Psoas muscle (tissue), 8 donors: ENCODE data around the gene COPE. TPM values are rescaled to one million over a fixed set of nuclear protein-coding genes. Genes with fewer than 3 reads are reported as not detected.

ENCODE experiments used
- ATAC-seq, 4 donors: fragments of 200-7000 bp; cut with Tn5 transposase; one replicate each; pipeline ENCODE4 v1.9.1; 2020; ENCODE audit warnings: moderate library complexity in 3 of 4, mild to moderate bottlenecking in 2 of 4
- DNase-seq, 2 donors: peaks; one replicate each; pipeline ENCODE4 v3.0.0-alpha.2; 2020
- H3K27ac ChIP-seq: fragments of 200-600 bp; one replicate; pipeline ENCODE4 v1.8.0; 2022
- H3K27me3 ChIP-seq, 3 donors: fragments of 200-600 bp in 1 of 3; one replicate each; pipeline versions ENCODE4 v1.6.1 to v1.8.0; 2013 to 2022; ENCODE audit warnings: low read length in 2 of 3, mild to moderate bottlenecking in 2 of 3, moderate library complexity in 1 of 3; ENCODE audit not compliant: insufficient read depth in 3 of 3
- H3K36me3 ChIP-seq, 2 donors: fragments of 200-600 bp in 1 of 2; one replicate each; pipeline versions ENCODE4 v1.6.1 to v1.8.0; 2013 to 2022; ENCODE audit warnings: low read depth in 1 of 2, mild to moderate bottlenecking in 1 of 2, moderate library complexity in 1 of 2; ENCODE audit not compliant: insufficient read depth in 1 of 2
- H3K4me1 ChIP-seq: fragments of 200-600 bp; one replicate; pipeline ENCODE4 v1.8.0; 2022
- H3K4me3 ChIP-seq: fragments of 200-600 bp; one replicate; pipeline ENCODE4 v1.8.0; 2022; ENCODE audit warnings: mild to moderate bottlenecking
- H3K9me3 ChIP-seq: fragments of 200-600 bp; one replicate; pipeline ENCODE4 v1.8.0; 2022
- WGBS, 3 donors: extraction: QIAGEN DNeasy Blood & Tissue Kit; methylation state at CpG; one replicate each; pipeline versions ENCODE4 v1.1.6 to v1.1.7; 2013; 5-methylcytosine and 5-hydroxymethylcytosine counted together
- intact Hi-C, 2 donors: fragments of 100-400 bp; cut with DNase I; formaldehyde crosslinking; loops; one replicate each; pipeline versions ENCODE4 v1.11.0 to v1.14.2; 2022
- polyA plus RNA-seq, 3 donors: library from polyadenylated mRNA; stranded (reverse); fragments of 200-250 nt; gene quantifications; one replicate each; pipeline ENCODE4 v1.2.3, GENCODE V29; 2013
- total RNA-seq, 4 donors: library from RNA; stranded (reverse); fragmentation: NEBNext Ultra II Directional in 2 of 4; extraction: Animal tissue kit (Norgen Biotek cat#: 25700) in 2 of 4; gene quantifications; one replicate each; pipeline versions ENCODE4 v1.2.1 to v1.2.4, GENCODE V29; 2021 to 2023
- TF ChIP-seq, protein P1 (sequence below): fragments of 200-600 bp; IDR thresholded peaks from one replicate; pipeline ENCODE4 v1.8.0; 2022; ENCODE audit warnings: antibody characterized with exemption
- donor health status: healthy with polysubstance abuse.
- donor health status: DM: no; HTN: no; CAD: no; lungs with moderate emphysema.
- donor health status: Bipolar disorder and iron deficiency.
- donor health status: healthy.
- donor health status: DM: yes; HTN: yes; CAD: no.
- donor health status: DM: no; HTN: no; CAD: no.
- donor health status: DM: no; HTN: no; CAD: no.
- donor health status: DM: yes; HTN: yes; CAD: no.

The COPE gene
- total and polyA plus RNA-seq, 7 donors, result 91.5 to 173 (median 110) TPM

DNA sequence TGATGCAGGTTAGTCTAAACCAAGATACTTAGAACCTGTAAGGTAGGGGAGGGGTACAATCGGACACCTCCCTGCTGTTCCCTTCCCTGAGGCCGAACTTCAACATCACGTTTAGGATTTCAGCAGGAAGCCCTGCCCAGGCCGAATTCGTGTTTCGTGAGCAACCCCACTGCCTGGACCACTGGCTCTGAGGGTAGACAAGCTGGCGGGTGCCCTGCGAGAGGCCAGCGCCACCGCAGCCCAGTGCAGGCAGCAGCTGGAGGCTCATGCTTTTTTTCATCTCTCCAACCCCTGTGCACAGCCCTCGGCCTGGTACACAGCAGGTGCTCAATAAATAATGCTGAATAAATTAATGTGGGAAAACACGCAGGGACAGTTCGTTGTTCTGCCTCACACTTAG, 14.1 kb upstream of the COPE start:
- Histone ChIP-seq H3K4me3 (no peak overlapping the region), H3K36me3 (peaks cover under 1 to 90% of the 10 kb centered on the region in 2 donors), H3K4me1 (no peaks in the 10 kb centered on the region), H3K9me3 (no peaks in the 10 kb centered on the region), H3K27me3 (no peaks in the 10 kb centered on the region), H3K27ac (no peak overlapping the region)
- 89 to 90% (median 90%) methylated on average over 13 of the region's 13 CpGs for WGBS, 3 donors
- ATAC-seq (no peak), DNase-seq (no peak)
- TF ChIP-seq, protein P1, sequence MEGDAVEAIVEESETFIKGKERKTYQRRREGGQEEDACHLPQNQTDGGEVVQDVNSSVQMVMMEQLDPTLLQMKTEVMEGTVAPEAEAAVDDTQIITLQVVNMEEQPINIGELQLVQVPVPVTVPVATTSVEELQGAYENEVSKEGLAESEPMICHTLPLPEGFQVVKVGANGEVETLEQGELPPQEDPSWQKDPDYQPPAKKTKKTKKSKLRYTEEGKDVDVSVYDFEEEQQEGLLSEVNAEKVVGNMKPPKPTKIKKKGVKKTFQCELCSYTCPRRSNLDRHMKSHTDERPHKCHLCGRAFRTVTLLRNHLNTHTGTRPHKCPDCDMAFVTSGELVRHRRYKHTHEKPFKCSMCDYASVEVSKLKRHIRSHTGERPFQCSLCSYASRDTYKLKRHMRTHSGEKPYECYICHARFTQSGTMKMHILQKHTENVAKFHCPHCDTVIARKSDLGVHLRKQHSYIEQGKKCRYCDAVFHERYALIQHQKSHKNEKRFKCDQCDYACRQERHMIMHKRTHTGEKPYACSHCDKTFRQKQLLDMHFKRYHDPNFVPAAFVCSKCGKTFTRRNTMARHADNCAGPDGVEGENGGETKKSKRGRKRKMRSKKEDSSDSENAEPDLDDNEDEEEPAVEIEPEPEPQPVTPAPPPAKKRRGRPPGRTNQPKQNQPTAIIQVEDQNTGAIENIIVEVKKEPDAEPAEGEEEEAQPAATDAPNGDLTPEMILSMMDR, result no peak
- intact Hi-C loops, result no loop called here

DNA sequence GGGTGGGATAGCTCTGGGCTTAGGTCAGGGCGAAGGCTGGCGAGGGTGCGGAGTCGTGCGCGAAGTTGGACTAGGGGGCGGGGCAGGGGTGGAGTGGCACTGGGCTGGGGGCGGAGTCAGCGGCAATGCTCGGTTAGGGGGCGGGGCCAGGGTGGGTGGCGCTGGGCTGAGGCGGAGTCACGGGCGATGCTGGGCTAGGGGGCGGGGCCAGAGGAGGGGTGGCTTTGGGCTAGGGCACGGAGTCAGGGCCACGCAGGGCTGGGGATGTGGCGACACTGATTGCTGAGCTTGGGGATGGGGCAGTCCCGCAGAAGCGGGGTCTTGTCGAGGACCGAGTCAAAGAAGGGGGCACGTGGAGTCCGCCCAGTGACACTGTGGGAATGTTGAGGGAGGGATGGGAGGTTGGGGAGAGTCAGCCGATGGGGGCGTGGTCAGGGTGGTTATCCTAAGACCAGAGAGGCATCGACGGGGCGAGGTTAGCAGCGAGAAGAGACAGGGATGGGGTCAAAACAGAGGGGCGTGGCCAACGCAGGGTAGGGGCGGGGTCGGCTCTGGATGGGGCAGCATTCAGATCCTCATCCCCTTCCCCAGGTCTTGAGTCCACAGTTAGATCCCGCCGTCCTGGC, 13.1 kb upstream of the COPE start:
- intact Hi-C loops, result no loop called here
- ATAC-seq (peak; percentile 81 to 92 (median 87)), DNase-seq (peak; percentile 81 to 91)
- H3K4me1 ChIP-seq, result no peaks in the 10 kb centered on the region
- TF ChIP-seq, protein P1, result no peak
- H3K36me3 ChIP-seq, result peaks cover 4 to 90% of the 10 kb centered on the region in 2 donors
- no peak overlapping the region for H3K4me3 ChIP-seq
- H3K9me3 ChIP-seq, result no peaks in the 10 kb centered on the region
- H3K27ac ChIP-seq, result no peak overlapping the region
- 51 to 59% (median 56%) methylated on average over 32 to 37 of the region's 37 CpGs for WGBS, 3 donors
- no peaks in the 10 kb centered on the region for H3K27me3 ChIP-seq

DNA sequence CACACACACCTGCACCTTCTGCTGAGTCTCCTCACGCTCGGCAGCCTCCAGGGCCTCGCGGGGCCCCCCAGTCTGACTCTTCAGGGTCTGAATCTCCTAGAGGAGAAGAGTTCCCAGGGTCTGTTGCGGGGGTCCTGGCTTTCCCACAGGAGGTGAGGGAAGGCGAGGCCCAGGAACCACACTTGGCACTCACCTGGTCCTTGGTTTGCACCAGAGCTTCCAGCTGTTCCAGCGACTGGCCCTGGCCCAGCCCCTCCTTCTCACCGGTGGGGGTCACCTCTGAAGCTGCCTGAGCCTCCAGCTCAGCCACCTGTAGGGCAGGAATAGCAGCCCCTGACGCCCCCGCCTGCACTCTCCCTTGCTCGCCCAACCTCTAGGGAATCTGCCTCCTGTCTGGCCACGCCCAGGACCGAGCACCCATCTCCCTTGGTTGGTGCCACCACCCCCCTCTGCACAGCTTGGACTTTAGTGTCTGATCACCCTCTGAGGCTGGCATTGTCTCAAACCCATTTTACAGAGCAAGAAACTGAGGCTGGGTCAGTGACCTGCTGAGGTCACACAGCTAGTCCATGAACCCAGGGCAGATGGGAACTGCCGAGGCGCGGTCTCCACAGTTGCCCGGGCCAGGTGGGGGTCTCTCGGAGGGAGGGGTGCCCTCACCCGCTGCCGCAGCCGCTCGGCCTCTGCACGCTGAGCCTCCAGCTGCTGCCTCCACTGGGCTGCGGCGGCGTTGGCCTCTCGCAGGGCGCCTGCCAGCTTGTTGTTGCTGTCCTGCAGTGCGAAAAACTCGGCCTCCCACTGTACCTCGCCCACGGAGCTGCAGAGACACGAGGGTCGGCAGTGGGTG, 12.4 kb upstream of the COPE start:
- Histone ChIP-seq H3K9me3 (no peaks in the 10 kb centered on the region), H3K4me1 (no peaks in the 10 kb centered on the region), H3K36me3 (peaks cover 4 to 90% of the 10 kb centered on the region in 2 donors), H3K27me3 (no peaks in the 10 kb centered on the region), H3K27ac (no peak overlapping the region), H3K4me3 (no peak overlapping the region)
- WGBS, 3 donors, result 85 to 87% (median 87%) methylated on average over 34 of the region's 34 CpGs
- DNase-seq (no peak), ATAC-seq (no peak)
- TF ChIP-seq, protein P1, result no peak
- intact Hi-C loops, result no loop called here

DNA sequence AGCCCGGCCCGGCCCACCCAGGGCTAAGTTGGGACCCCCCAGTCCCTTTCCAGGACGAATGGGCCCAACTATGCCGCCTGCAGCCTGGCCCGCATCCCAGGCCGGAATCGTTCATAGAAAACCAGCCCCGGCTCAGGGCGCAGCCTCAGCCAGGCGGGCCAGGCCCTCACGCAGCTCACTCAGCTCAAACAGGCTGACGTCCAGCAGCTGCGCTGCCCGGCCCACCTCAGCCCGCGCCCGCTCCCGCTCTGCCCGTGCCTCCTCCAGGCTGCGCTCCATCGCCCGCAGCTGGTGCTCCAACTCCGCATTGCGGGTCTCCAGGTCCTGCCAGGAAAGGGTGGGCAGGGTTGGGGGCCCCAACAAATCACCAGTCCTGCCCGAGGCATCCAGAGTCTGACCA, 10.1 kb upstream of the COPE start:
- no peaks in the 10 kb centered on the region for H3K4me1 ChIP-seq
- peaks cover 9 to 90% of the 10 kb centered on the region in 2 donors for H3K36me3 ChIP-seq
- 84 to 88% (median 85%) methylated on average over 24 to 25 of the region's 25 CpGs for WGBS, 3 donors
- ATAC-seq (no peak), DNase-seq (no peak)
- intact Hi-C loops, result no loop called here
- no peak overlapping the region for H3K4me3 ChIP-seq
- H3K9me3 ChIP-seq, result no peaks in the 10 kb centered on the region
- no peaks in the 10 kb centered on the region for H3K27me3 ChIP-seq
- TF ChIP-seq, protein P1, result no peak
- no peak overlapping the region for H3K27ac ChIP-seq
